ENCODE measurements around the gene FZD8. TPM values are rescaled to one million over a fixed set of nuclear protein-coding genes. Genes with fewer than 3 reads are reported as not detected.

FZD8 gene
- total RNA-seq, 1 donor from 2014 or later = 35.5 TPM

GRCh38 chr10:35592441-35592840, 49.7 kb downstream of the FZD8 start:
- H3K9me3 ChIP-seq (ENCODE audit: control insufficient read depth in 3 of 3, low read length in 3 of 3) = peaks cover 0 to 2% (median 0%) of the 10 kb centered on the region in 3 donors
- no peak overlapping the region for H3K9ac ChIP-seq (ENCODE audit: low read depth in 1 of 3, low read length in 3 of 3)
- H3K4me3 ChIP-seq (ENCODE audit: low read length in 3 of 3) = no peak overlapping the region
- H3K4me1 ChIP-seq (ENCODE audit: control insufficient read depth in 3 of 3, insufficient read depth in 3 of 3, low read length in 3 of 3) = no peaks in the 10 kb centered on the region
- H3K36me3 ChIP-seq (ENCODE audit: control insufficient read depth in 3 of 3, insufficient read depth in 3 of 3, low read length in 3 of 3) = no peaks in the 10 kb centered on the region
- no peak overlapping the region for H3K27ac ChIP-seq (ENCODE audit: low read depth, low read length)
- H3K27me3 ChIP-seq (ENCODE audit: control insufficient read depth in 3 of 3, insufficient read depth in 3 of 3, low read length in 3 of 3) = peaks cover 0 to 6% (median 0%) of the 10 kb centered on the region in 3 donors

GRCh38 chr10:35588836-35589235, 53.3 kb downstream of the FZD8 start:
- H3K4me3 ChIP-seq (ENCODE audit: low read length in 3 of 3) = no peak overlapping the region
- no peak overlapping the region for H3K27ac ChIP-seq (ENCODE audit: low read depth, low read length)
- no peaks in the 10 kb centered on the region for H3K36me3 ChIP-seq (ENCODE audit: control insufficient read depth in 3 of 3, insufficient read depth in 3 of 3, low read length in 3 of 3)
- H3K27me3 ChIP-seq (ENCODE audit: control insufficient read depth in 3 of 3, insufficient read depth in 3 of 3, low read length in 3 of 3) = peaks cover 0 to 10% (median 4%) of the 10 kb centered on the region in 3 donors
- H3K9ac ChIP-seq (ENCODE audit: low read depth in 1 of 3, low read length in 3 of 3) = no peak overlapping the region
- peaks cover 0 to 2% (median 0%) of the 10 kb centered on the region in 3 donors for H3K9me3 ChIP-seq (ENCODE audit: control insufficient read depth in 3 of 3, low read length in 3 of 3)
- peaks cover 0 to 3% (median 0%) of the 10 kb centered on the region in 3 donors for H3K4me1 ChIP-seq (ENCODE audit: control insufficient read depth in 3 of 3, insufficient read depth in 3 of 3, low read length in 3 of 3)

Other genes with a start within 250 kb of the FZD8 start
- gene GJD4, start 37.0 kb downstream of the FZD8 start, total RNA-seq = 2.1 TPM